Vagina (tissue), 2 donors: Measurements from ENCODE around the gene DPYD. TPM values are rescaled to one million over a fixed set of nuclear protein-coding genes. Genes with fewer than 3 reads are reported as not detected.

Experiments used
- DNase-seq, 2 donors: peaks; one replicate each; pipeline ENCODE4 v3.0.0-alpha.2; 2017; ENCODE audit errors: extremely low spot score in 2 of 2
- H3K27ac ChIP-seq: fragments of 200-600 bp; sonication (generic); one replicate; pipeline ENCODE4 v1.5.1; 2019
- H3K27me3 ChIP-seq: fragments of 200-600 bp; sonication (generic); one replicate; pipeline ENCODE4 v1.5.1; 2019
- H3K36me3 ChIP-seq, 2 donors: fragments of 200-600 bp; sonication (generic); one replicate each; pipeline ENCODE4 v1.5.1; 2017 to 2019
- H3K4me1 ChIP-seq: fragments of 200-600 bp; sonication (generic); one replicate; pipeline ENCODE4 v1.5.1; 2019
- H3K4me3 ChIP-seq, 2 donors: fragments of 200-600 bp; sonication (generic); 1 replicate in 1 of 2; 2 replicates in 1 of 2; pipeline ENCODE4 v1.5.1; 2016 to 2019
- H3K9me3 ChIP-seq: fragments of 200-600 bp; sonication (generic); one replicate; pipeline ENCODE4 v1.5.1; 2019
- POLR2A ChIP-seq, 2 donors: fragments of 450-650 bp; IDR thresholded peaks; one replicate each; pipeline ENCODE4 v1.6.1; 2017; ENCODE audit warnings: antibody characterized with exemption in 2 of 2, mild to moderate bottlenecking in 2 of 2, moderate library complexity in 2 of 2
- POLR2AphosphoS5 ChIP-seq, 2 donors: sonication (generic); formaldehyde crosslinking; IDR thresholded peaks; one replicate each; pipeline ENCODE4 v1.9.0; 2017; ENCODE audit warnings: antibody characterized with exemption in 2 of 2, mild to moderate bottlenecking in 2 of 2, low read depth in 1 of 2; ENCODE audit not compliant: insufficient read depth in 1 of 2
- intact Hi-C: fragments of 100-400 bp; cut with DNase I; formaldehyde crosslinking; loops from one replicate; pipeline ENCODE4 v1.15.1; 2023
- total RNA-seq: library from RNA; depleted of rRNA; stranded (reverse); fragments of >200 nt; gene quantifications from one replicate; pipeline ENCODE4 v1.2.3, GENCODE V29; 2016
- TF ChIP-seq, protein P1 (sequence below), 3 experiments: fragments of 450-650 bp in 2 of 3; fragments of 200-600 bp in 1 of 3; sonication (generic) in 1 of 3; IDR thresholded peaks; one replicate each; pipeline ENCODE4 v1.5.1; 2017 to 2019; ENCODE audit warnings: antibody characterized with exemption in 3 of 3, mild to moderate bottlenecking in 2 of 3, moderate library complexity in 2 of 3

DPYD gene
- total RNA-seq, 1 donor from 2014 or later: 45.7 TPM

DNA sequence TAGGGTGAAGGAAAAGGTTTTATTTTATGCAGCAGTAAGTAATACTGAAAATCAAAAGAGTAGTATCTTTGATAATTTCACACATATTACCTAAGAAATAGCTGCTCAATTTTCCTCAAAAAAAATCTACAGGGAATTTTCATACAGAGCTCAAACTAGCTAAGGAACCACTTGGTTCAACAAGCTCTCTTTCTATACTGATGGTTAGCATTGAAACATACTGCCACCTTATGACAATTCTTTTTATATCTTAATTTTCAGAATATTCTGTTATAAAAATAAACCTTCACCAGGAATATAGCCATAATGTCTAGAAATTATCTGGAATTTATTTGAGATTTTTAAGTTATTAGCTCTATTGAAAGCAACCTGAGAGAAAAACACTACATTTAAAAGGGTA is 142.1 kb downstream of the DPYD start:
- Histone ChIP-seq H3K27me3 (no peaks in the 10 kb centered on the region), H3K4me1 (no peaks in the 10 kb centered on the region), H3K4me3 (no peak overlapping the region), H3K36me3 (no peaks in the 10 kb centered on the region), H3K27ac (no peak overlapping the region), H3K9me3 (no peaks in the 10 kb centered on the region)
- DNase-seq: no peak
- TF ChIP-seq POLR2A (IDR thresholded peaks at IDR 0.05) (no peak), POLR2AphosphoS5 (IDR thresholded peaks at IDR 0.05; ENCODE audit: insufficient read depth in 1 of 2, low read depth in 1 of 2) (no peak)
- TF ChIP-seq, protein P1, sequence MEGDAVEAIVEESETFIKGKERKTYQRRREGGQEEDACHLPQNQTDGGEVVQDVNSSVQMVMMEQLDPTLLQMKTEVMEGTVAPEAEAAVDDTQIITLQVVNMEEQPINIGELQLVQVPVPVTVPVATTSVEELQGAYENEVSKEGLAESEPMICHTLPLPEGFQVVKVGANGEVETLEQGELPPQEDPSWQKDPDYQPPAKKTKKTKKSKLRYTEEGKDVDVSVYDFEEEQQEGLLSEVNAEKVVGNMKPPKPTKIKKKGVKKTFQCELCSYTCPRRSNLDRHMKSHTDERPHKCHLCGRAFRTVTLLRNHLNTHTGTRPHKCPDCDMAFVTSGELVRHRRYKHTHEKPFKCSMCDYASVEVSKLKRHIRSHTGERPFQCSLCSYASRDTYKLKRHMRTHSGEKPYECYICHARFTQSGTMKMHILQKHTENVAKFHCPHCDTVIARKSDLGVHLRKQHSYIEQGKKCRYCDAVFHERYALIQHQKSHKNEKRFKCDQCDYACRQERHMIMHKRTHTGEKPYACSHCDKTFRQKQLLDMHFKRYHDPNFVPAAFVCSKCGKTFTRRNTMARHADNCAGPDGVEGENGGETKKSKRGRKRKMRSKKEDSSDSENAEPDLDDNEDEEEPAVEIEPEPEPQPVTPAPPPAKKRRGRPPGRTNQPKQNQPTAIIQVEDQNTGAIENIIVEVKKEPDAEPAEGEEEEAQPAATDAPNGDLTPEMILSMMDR (IDR thresholded peaks at IDR 0.05): no peak
- intact Hi-C loops: no loop called here

- no peaks in the 10 kb centered on the region for H3K4me1 ChIP-seq
Measured at GRCh38 chr1:97770376-97770775, 150.5 kb downstream of the DPYD start.

DNA sequence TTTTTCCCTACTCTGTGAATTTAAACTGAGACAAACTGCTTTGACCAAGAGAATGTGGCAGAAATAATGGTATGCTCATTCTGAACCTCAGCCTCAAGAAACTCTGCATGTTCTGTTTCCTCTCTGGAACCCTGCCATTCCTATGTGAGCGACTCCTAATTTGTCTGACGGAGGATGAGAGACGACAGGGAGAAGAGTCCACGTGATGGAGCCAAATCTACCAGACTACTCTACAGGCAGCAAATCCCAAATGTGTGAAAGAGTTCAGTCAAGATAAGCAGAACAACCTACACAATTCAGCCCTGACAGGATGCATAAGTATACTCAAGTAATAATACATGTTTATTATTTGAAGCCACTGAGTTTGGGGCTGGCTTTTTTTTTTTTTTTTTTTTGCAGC is 153.5 kb downstream of the DPYD start:
- H3K27ac ChIP-seq: no peak overlapping the region
- TF ChIP-seq, protein P1 (IDR thresholded peaks at IDR 0.05): no peak
- no peak for TF ChIP-seq POLR2A (IDR thresholded peaks at IDR 0.05)
- TF ChIP-seq POLR2AphosphoS5 (IDR thresholded peaks at IDR 0.05; ENCODE audit: insufficient read depth in 1 of 2, low read depth in 1 of 2): no peak
- no peaks in the 10 kb centered on the region for H3K9me3 ChIP-seq
- no peak overlapping the region for H3K4me3 ChIP-seq
- no peaks in the 10 kb centered on the region for H3K4me1 ChIP-seq
- H3K36me3 ChIP-seq: no peaks in the 10 kb centered on the region
- intact Hi-C loops: no loop called here
- H3K27me3 ChIP-seq: no peaks in the 10 kb centered on the region
- no peak for DNase-seq

More at GRCh38 chr1:97770376-97770775, 150.5 kb downstream of the DPYD start:
- H3K4me3 ChIP-seq: no peak overlapping the region
- TF ChIP-seq, protein P1 (IDR thresholded peaks at IDR 0.05): no peak
- TF ChIP-seq POLR2A (IDR thresholded peaks at IDR 0.05) (no peak), POLR2AphosphoS5 (IDR thresholded peaks at IDR 0.05; ENCODE audit: insufficient read depth in 1 of 2, low read depth in 1 of 2) (no peak)
- no peaks in the 10 kb centered on the region for H3K9me3 ChIP-seq
- intact Hi-C loops: no loop called here
- no peak for DNase-seq
- no peaks in the 10 kb centered on the region for H3K27me3 ChIP-seq
- no peak overlapping the region for H3K27ac ChIP-seq
- no peaks in the 10 kb centered on the region for H3K36me3 ChIP-seq

DNA sequence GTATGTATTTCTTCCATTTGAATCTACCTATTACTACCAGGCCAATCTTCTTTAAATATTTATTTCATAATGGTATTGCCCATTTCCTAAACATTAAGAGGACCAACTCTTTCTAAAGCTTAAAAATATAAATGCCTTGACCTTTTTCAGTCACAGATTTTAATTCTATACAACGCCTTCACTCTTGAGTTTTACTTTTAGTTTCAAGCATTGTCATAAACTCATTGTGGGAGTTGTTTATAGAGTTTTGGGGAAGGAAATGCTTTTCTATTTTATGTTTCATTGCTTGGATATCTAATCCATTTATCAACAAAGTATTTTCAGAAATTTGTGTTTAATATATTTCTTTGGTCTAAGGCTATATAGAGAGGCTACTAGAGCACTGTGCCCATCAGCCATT is 155.8 kb downstream of the DPYD start:
- Histone ChIP-seq H3K9me3 (no peaks in the 10 kb centered on the region), H3K36me3 (no peaks in the 10 kb centered on the region), H3K4me1 (no peaks in the 10 kb centered on the region), H3K27ac (no peak overlapping the region), H3K4me3 (no peak overlapping the region), H3K27me3 (no peaks in the 10 kb centered on the region)
- intact Hi-C loops: no loop called here
- TF ChIP-seq, protein P1 (IDR thresholded peaks at IDR 0.05): no peak
- no peak for TF ChIP-seq POLR2AphosphoS5 (IDR thresholded peaks at IDR 0.05; ENCODE audit: insufficient read depth in 1 of 2, low read depth in 1 of 2)
- TF ChIP-seq POLR2A (IDR thresholded peaks at IDR 0.05): no peak
- no peak for DNase-seq

DNA sequence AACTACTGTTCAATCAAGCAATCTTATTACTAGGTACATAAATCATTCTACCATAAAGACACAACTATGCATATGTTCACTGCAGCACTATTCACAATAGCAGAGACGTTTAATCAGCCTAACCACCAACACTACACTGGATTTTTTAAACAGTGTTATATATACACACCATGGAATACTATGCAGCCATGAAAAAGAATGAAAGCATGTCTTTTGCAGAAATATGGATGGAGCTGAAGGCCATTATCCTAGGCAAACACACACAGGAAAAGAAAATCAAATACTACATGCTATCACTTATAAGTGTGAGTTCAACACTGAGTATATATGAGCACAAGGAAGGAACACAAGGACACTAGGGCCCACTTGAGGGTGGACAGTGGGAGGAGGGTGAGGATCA is 159.2 kb downstream of the DPYD start:
- intact Hi-C loops: no loop called here
- Histone ChIP-seq H3K27me3 (no peaks in the 10 kb centered on the region), H3K4me1 (peaks cover 12% of the 10 kb centered on the region)

More for the DNA sequence above, 159.2 kb downstream of the DPYD start:
- Histone ChIP-seq H3K4me3 (no peak overlapping the region), H3K36me3 (no peaks in the 10 kb centered on the region), H3K9me3 (no peaks in the 10 kb centered on the region), H3K27ac (no peak overlapping the region)
- no peak for DNase-seq
- no peak for TF ChIP-seq POLR2A (IDR thresholded peaks at IDR 0.05)
- no peak for TF ChIP-seq POLR2AphosphoS5 (IDR thresholded peaks at IDR 0.05; ENCODE audit: insufficient read depth in 1 of 2, low read depth in 1 of 2)
- TF ChIP-seq, protein P1 (IDR thresholded peaks at IDR 0.05): no peak
